CD14-positive monocyte (primary cell): ENCODE data around the gene ENTREP1. TPM values are rescaled to one million over a fixed set of nuclear protein-coding genes. Genes with fewer than 3 reads are reported as not detected.

ENCODE experiments used
- DNase-seq, 3 donors: peaks; one replicate each; pipeline ENCODE4 v3.0.0-alpha.2; 2011 to 2022
- H2AFZ ChIP-seq: 2 replicates; pipeline ENCODE4 v1.6.0; 2012; ENCODE audit warnings: mild to moderate bottlenecking, low read depth, low read length, inconsistent platforms; ENCODE audit not compliant: insufficient read depth, poor library complexity, severe bottlenecking
- H3K27ac ChIP-seq, 2 donors: 1 replicate in 1 of 2; 2 replicates in 1 of 2; pipeline ENCODE4 v1.5.1; 2012 to 2013; ENCODE audit warnings: low read length in 2 of 2, control low read depth in 1 of 2, inconsistent platforms in 1 of 2, low read depth in 1 of 2, mild to moderate bottlenecking in 1 of 2
- H3K27me3 ChIP-seq, 2 donors: one replicate each; pipeline versions ENCODE4 v1.6.0 to v1.6.1; 2011 to 2013; ENCODE audit warnings: low read length in 2 of 2; ENCODE audit not compliant: control insufficient read depth in 2 of 2, insufficient read depth in 2 of 2
- H3K36me3 ChIP-seq, 2 donors: replicated peaks in 1 of 2; 1 replicate in 1 of 2; 2 replicates in 1 of 2; pipeline versions ENCODE4 v1.5.1 to v1.6.1; 2012 to 2013; ENCODE audit warnings: low read length in 2 of 2, control low read depth in 1 of 2, inconsistent platforms in 1 of 2, mild to moderate bottlenecking in 1 of 2; ENCODE audit not compliant: insufficient read depth in 2 of 2, control insufficient read depth in 1 of 2
- H3K4me1 ChIP-seq, 2 donors: 1 replicate in 1 of 2; 2 replicates in 1 of 2; pipeline versions ENCODE4 v1.5.1 to v1.6.1; 2012 to 2013; ENCODE audit warnings: low read length in 2 of 2, control low read depth in 1 of 2, inconsistent platforms in 1 of 2, mild to moderate bottlenecking in 1 of 2, moderate library complexity in 1 of 2; ENCODE audit not compliant: insufficient read depth in 2 of 2, control insufficient read depth in 1 of 2
- H3K4me2 ChIP-seq: replicated peaks from 2 replicates; pipeline ENCODE3; 2012; ENCODE audit warnings: low read length, moderate library complexity, mild to moderate bottlenecking; ENCODE audit not compliant: poor library complexity, severe bottlenecking; ENCODE audit errors: extremely low read depth
- H3K4me3 ChIP-seq, 3 experiments: fragments of 200-600 bp in 1 of 3; sonication (generic) in 1 of 3; replicated peaks in 1 of 3; 1 replicate in 2 of 3; 2 replicates in 1 of 3; pipeline ENCODE4 v1.5.1; 2011 to 2013; ENCODE audit warnings: low read length in 3 of 3, mild to moderate bottlenecking in 3 of 3, control low read depth in 2 of 3, low read depth in 2 of 3, inconsistent platforms in 1 of 3, moderate library complexity in 1 of 3
- H3K79me2 ChIP-seq: 2 replicates; pipeline ENCODE4 v1.6.0; 2012; ENCODE audit warnings: mild to moderate bottlenecking, control low read depth, inconsistent platforms, low read length, moderate library complexity; ENCODE audit not compliant: insufficient read depth
- H3K9ac ChIP-seq: 2 replicates; pipeline ENCODE4 v1.6.0; 2017; ENCODE audit warnings: low read length, mild to moderate bottlenecking; ENCODE audit not compliant: insufficient read depth, poor library complexity, severe bottlenecking
- H3K9me3 ChIP-seq, 2 donors: replicated peaks in 1 of 2; 1 replicate in 1 of 2; 2 replicates in 1 of 2; pipeline versions ENCODE4 v1.5.1 to v1.6.1; 2012 to 2013; ENCODE audit warnings: low read length in 2 of 2, control low read depth in 1 of 2; ENCODE audit not compliant: control insufficient read depth in 1 of 2, insufficient read depth in 1 of 2
- H4K20me1 ChIP-seq: 2 replicates; pipeline ENCODE4 v1.6.0; 2012; ENCODE audit warnings: mild to moderate bottlenecking, low read length, control low read depth, moderate library complexity; ENCODE audit not compliant: insufficient read depth
- H3K27ac Mint-ChIP-seq, 7 donors: one replicate each; pipeline ENCODE4 v1.8.0; 2020; ENCODE audit warnings: mild to moderate bottlenecking in 7 of 7, mixed read lengths in 7 of 7, moderate library complexity in 6 of 7, inconsistent platforms in 2 of 7
- H3K27me3 Mint-ChIP-seq, 3 donors: one replicate each; pipeline ENCODE4 v1.8.0; 2021 to 2022; ENCODE audit warnings: low read depth in 3 of 3, mild to moderate bottlenecking in 3 of 3, mixed read lengths in 3 of 3, moderate library complexity in 3 of 3, inconsistent platforms in 1 of 3
- H3K36me3 Mint-ChIP-seq, 2 donors: one replicate each; pipeline ENCODE4 v1.8.0; 2020; ENCODE audit warnings: mixed read lengths in 2 of 2, inconsistent platforms in 1 of 2, mild to moderate bottlenecking in 1 of 2
- H3K4me1 Mint-ChIP-seq: one replicate; pipeline ENCODE4 v1.8.0; 2020; ENCODE audit warnings: mild to moderate bottlenecking, mixed read lengths
- H3K4me3 Mint-ChIP-seq, 2 donors: one replicate each; pipeline ENCODE4 v1.8.0; 2020; ENCODE audit warnings: mild to moderate bottlenecking in 2 of 2, mixed read lengths in 2 of 2, moderate library complexity in 1 of 2
- H3K9me3 Mint-ChIP-seq, 7 donors: one replicate each; pipeline ENCODE4 v1.8.0; 2020 to 2022; ENCODE audit warnings: mixed read lengths in 7 of 7, mild to moderate bottlenecking in 6 of 7, moderate library complexity in 6 of 7, inconsistent platforms in 2 of 7
- CTCF ChIP-seq: fragments of 200-600 bp; IDR thresholded peaks from one replicate; pipeline ENCODE4 v1.8.0; 2022; ENCODE audit warnings: antibody characterized with exemption, mild to moderate bottlenecking
- WGBS: methylation state at CpG from one replicate; pipeline ENCODE4 v1.1.5; 2013; ENCODE audit warnings: missing lambda C conversion rate; ENCODE audit not compliant: insufficient coverage; 5-methylcytosine and 5-hydroxymethylcytosine counted together
- intact Hi-C, 2 donors: fragments of 100-400 bp; cut with micrococcal nuclease; formaldehyde crosslinking; loops; one replicate each; pipeline versions ENCODE4 v1.15.0 to v1.15.1; 2023
- polyA plus RNA-seq, 3 donors: library from polyadenylated mRNA; depleted of rRNA in 1 of 3; unstranded in 2 of 3; stranded (reverse) in 1 of 3; fragments of 300-500 nt in 2 of 3; fragments of >200 nt in 1 of 3; fragmentation: Illumina TruSeq in 2 of 3; gene quantifications; 1 replicate in 2 of 3; 2 replicates in 1 of 3; pipeline ENCODE4 v1.2.3, GENCODE V29; 2012 to 2021

The ENTREP1 gene
- polyA plus RNA-seq, 3 donors, result not detected

GRCh38 chr9:69279084-69279731 is 45.8 kb upstream of the ENTREP1 start:
- no peak for TF ChIP-seq CTCF
- DNase-seq, result no peak
- H3K4me2 ChIP-seq, result no peak overlapping the region
- H3K27me3 ChIP-seq, result no peaks in the 10 kb centered on the region
- Mint-ChIP-seq H3K9me3 (peaks cover 5 to 23% (median 8%) of the 10 kb centered on the region in 7 donors), H3K4me3 (no peak overlapping the region), H3K27ac (no peak overlapping the region), H3K4me1 (no peaks in the 10 kb centered on the region), H3K27me3 (no peaks in the 10 kb centered on the region), H3K36me3 (no peaks in the 10 kb centered on the region)
- no peak overlapping the region for H2AFZ ChIP-seq
- no peak overlapping the region for H3K9ac ChIP-seq
- H3K4me1 ChIP-seq, result no peaks in the 10 kb centered on the region
- no peak overlapping the region for H3K27ac ChIP-seq
- no peaks in the 10 kb centered on the region for H4K20me1 ChIP-seq
- no peaks in the 10 kb centered on the region for H3K9me3 ChIP-seq
- 86% methylated on average over 1 of the region's 5 CpGs for whole genome bisulfite sequencing
- no peaks in the 10 kb centered on the region for H3K79me2 ChIP-seq
- no peaks in the 10 kb centered on the region for H3K36me3 ChIP-seq
- H3K4me3 ChIP-seq, result no peak overlapping the region
- intact Hi-C loops, result no loop called here

GRCh38 chr9:69279733-69280132 is 45.3 kb upstream of the ENTREP1 start:
- H3K4me2 ChIP-seq, result no peak overlapping the region
- no peak overlapping the region for H3K27ac ChIP-seq
- Mint-ChIP-seq H3K27me3 (peaks cover 0 to under 1% (median 0%) of the 10 kb centered on the region in 3 donors), H3K36me3 (no peaks in the 10 kb centered on the region), H3K4me1 (no peaks in the 10 kb centered on the region), H3K27ac (no peak overlapping the region), H3K9me3 (peaks cover under 1 to 19% (median 7%) of the 10 kb centered on the region in 7 donors), H3K4me3 (no peak overlapping the region)
- no peak for TF ChIP-seq CTCF
- 40% methylated on average over 1 of the region's 3 CpGs for WGBS
- intact Hi-C loops, result no loop called here
- H3K4me3 ChIP-seq, result no peak overlapping the region
- no peaks in the 10 kb centered on the region for H4K20me1 ChIP-seq
- no peaks in the 10 kb centered on the region for H3K36me3 ChIP-seq
- no peaks in the 10 kb centered on the region for H3K27me3 ChIP-seq
- H3K9ac ChIP-seq, result no peak overlapping the region
- H3K4me1 ChIP-seq, result no peaks in the 10 kb centered on the region
- DNase-seq, result no peak
- H2AFZ ChIP-seq, result no peak overlapping the region
- H3K79me2 ChIP-seq, result no peaks in the 10 kb centered on the region
- H3K9me3 ChIP-seq, result no peaks in the 10 kb centered on the region
